ENCODE data around the gene ZDHHC22. TPM values are rescaled to one million over a fixed set of nuclear protein-coding genes. Genes with fewer than 3 reads are reported as not detected.

The ZDHHC22 gene
- total RNA-seq, 1 experiment from 2014 or later: 11.3 TPM

DNA sequence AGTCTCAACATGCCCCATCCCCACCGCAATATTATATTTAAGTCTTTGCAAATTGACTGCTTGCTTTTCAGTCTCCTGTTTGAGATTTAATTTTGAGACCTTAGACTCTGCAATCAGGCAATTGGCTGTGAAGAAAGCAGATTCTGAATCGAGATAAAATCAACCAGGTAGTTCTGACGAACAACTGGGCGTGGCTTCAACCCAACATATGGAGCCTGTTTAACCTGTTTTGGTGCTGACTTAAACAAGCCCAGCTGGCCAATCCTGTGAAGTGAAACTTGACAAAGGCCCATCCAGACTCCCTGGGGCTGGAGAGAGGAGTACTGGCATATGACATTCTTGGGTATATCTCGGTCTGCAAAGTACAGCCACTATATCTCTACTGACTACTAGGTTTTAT is 53.4 kb downstream of the ZDHHC22 start:
- Histone ChIP-seq H2AFZ (ENCODE audit: low read length) (no peak overlapping the region), H4K20me1 (ENCODE audit: control insufficient read depth, insufficient read depth, insufficient read length) (no peaks in the 10 kb centered on the region), H3K14ac (ENCODE audit: insufficient read depth, low read length) (no peak overlapping the region; the same call in 1 of the 2 replicates), H3K4me2 (ENCODE audit: insufficient read depth, insufficient read length, low read length) (no peak overlapping the region), H3T11ph (ENCODE audit: low read length) (peak overlapping the region; percentile 53), H3K27ac (ENCODE audit: insufficient read length, low read depth, low read length) (peak overlapping the region; percentile 6), H3K23me2 (ENCODE audit: insufficient read length, low read depth, low read length, poor library complexity, severe bottlenecking) (no peaks in the 10 kb centered on the region), H3K4ac (ENCODE audit: low read depth, low read length) (no peak overlapping the region), H4K5ac (ENCODE audit: insufficient read length, low read depth, low read length) (no peak overlapping the region), H3K18ac (ENCODE audit: insufficient read length, low read depth, low read length) (peak overlapping the region; percentile 58), H3K23ac (ENCODE audit: insufficient read length, low read depth, low read length) (no peak overlapping the region), H2BK5ac (ENCODE audit: insufficient read length, low read length) (no peak overlapping the region), H3K9ac (ENCODE audit: extremely low read depth, insufficient read length, low read length) (no peak overlapping the region), H3K79me1 (ENCODE audit: insufficient read depth, low read depth, low read length, poor library complexity, severe bottlenecking) (no peaks in the 10 kb centered on the region), H2BK12ac (ENCODE audit: insufficient read length, low read depth, low read length) (no peak overlapping the region), H2AK5ac (ENCODE audit: insufficient read length, low read length) (no peak overlapping the region), H2BK15ac (ENCODE audit: low read depth, low read length) (no peak overlapping the region), H3K56ac (ENCODE audit: insufficient read length, low read depth, low read length) (no peak overlapping the region), H3K4me1 (ENCODE audit: insufficient read depth, low read length) (peaks cover 10% of the 10 kb centered on the region; the same call in 1 of the 2 replicates), H3K27me3 (ENCODE audit: insufficient read depth, low read length) (no peaks in the 10 kb centered on the region), H3K79me2 (ENCODE audit: insufficient read depth, low read length) (no peaks in the 10 kb centered on the region), H4K8ac (replicated peaks; ENCODE audit: insufficient read length, low read depth, low read length) (no peak overlapping the region), H2BK20ac (ENCODE audit: low read depth, low read length, poor library complexity, severe bottlenecking) (no peak overlapping the region), H4K91ac (ENCODE audit: insufficient read length, low read depth, low read length) (no peak overlapping the region), H2BK120ac (ENCODE audit: low read depth, low read length, poor library complexity, severe bottlenecking) (no peak overlapping the region), H3K9me3 (ENCODE audit: control insufficient read depth, low read depth, low read length) (peaks cover 10% of the 10 kb centered on the region)
- H3K36me3 Mint-ChIP-seq (ENCODE audit: insufficient read depth in 1 of 3, low read depth in 3 of 3): peaks cover 7 to 15% (median 8%) of the 10 kb centered on the region in 3 experiments
- H3K9me3 Mint-ChIP-seq: peaks cover 14 to 20% of the 10 kb centered on the region in 2 experiments
- DNase-seq: peak; percentile 94
- no peak for TF ChIP-seq CTCF (conservative IDR thresholded peaks at IDR 0.05)
- H3K4me3 Mint-ChIP-seq: peak overlapping the region; percentile 1 to 27; a peak in 1 of 5 replicates
- H3K27ac Mint-ChIP-seq: peak overlapping the region; percentile 94 to 98 (median 98)
- peaks cover 2% of the 10 kb centered on the region; the same call in 1 of the 2 replicates for H3K27me3 Mint-ChIP-seq (ENCODE audit: low read depth)
- no CpG with 5 or more reads among the region's 5 CpGs for WGBS (ENCODE audit: extremely low coverage, insufficient read length, low lambda C conversion rate)
- peaks cover 46 to 49% of the 10 kb centered on the region in 2 experiments for H3K4me1 Mint-ChIP-seq

Measured in H9 (cell line).